ENCODE measurements around the gene SPDEF. TPM values are rescaled to one million over a fixed set of nuclear protein-coding genes. Genes with fewer than 3 reads are reported as not detected.
A peak's percentile ranks its signal among the peaks of the same experiment; 100 is the strongest.

The SPDEF gene
- total RNA-seq, 1 donor from 2014 or later: 1.6 TPM

DNA sequence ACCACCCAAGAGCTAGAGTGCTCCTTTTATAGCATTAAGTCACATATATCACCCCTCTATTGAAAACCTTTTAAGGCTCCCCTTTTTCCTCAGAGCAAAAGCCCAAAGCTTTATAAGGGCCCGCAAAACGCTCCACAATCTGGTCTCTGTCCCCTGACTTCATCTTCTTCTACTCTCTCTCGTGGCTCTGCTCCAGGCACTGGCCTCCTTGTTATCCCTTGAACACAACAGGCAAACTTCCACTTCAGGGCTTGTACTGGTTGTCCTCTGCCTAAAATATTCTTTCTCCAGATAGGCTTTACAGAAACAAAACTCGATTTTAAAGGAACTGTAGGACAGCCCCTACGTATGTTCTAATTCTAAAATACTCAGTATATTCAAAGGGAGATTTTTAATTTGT is 44.0 kb upstream of the SPDEF start:
- Mint-ChIP-seq H3K36me3 (peaks cover 4% of the 10 kb centered on the region), H3K27me3 (no peaks in the 10 kb centered on the region), H3K4me1 (ENCODE audit: unreplicated experiment) (peaks cover 18% of the 10 kb centered on the region), H3K27ac (no peak overlapping the region), H3K4me3 (no peak overlapping the region), H3K9me3 (no peaks in the 10 kb centered on the region)
- no peak for DNase-seq (ENCODE audit: extremely low spot score, unreplicated experiment)
- TF ChIP-seq, protein P1, sequence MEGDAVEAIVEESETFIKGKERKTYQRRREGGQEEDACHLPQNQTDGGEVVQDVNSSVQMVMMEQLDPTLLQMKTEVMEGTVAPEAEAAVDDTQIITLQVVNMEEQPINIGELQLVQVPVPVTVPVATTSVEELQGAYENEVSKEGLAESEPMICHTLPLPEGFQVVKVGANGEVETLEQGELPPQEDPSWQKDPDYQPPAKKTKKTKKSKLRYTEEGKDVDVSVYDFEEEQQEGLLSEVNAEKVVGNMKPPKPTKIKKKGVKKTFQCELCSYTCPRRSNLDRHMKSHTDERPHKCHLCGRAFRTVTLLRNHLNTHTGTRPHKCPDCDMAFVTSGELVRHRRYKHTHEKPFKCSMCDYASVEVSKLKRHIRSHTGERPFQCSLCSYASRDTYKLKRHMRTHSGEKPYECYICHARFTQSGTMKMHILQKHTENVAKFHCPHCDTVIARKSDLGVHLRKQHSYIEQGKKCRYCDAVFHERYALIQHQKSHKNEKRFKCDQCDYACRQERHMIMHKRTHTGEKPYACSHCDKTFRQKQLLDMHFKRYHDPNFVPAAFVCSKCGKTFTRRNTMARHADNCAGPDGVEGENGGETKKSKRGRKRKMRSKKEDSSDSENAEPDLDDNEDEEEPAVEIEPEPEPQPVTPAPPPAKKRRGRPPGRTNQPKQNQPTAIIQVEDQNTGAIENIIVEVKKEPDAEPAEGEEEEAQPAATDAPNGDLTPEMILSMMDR (conservative IDR thresholded peaks at IDR 0.05): no peak

DNA sequence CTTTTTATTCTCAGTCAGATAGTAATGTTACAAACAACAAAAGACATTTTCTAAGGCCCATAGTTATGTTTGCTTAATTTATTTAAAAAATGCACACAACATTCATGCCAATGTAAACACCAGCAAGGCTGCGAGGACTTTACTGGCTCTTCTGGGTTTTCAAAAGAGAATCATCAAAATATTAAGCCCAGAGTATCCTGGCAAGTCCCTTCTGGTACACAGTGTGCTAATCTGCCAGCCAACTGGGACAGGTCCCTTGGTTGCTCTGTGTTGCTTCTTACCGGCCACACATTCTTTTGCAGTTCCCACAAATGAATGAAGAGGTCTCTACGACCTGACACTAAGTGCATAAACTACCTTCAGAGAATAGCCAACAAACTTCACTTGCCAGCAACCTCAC is 42.6 kb upstream of the SPDEF start:
- Mint-ChIP-seq H3K4me3 (no peak overlapping the region), H3K9me3 (no peaks in the 10 kb centered on the region), H3K27me3 (no peaks in the 10 kb centered on the region), H3K36me3 (peaks cover 4% of the 10 kb centered on the region), H3K4me1 (ENCODE audit: unreplicated experiment) (peaks cover 18% of the 10 kb centered on the region), H3K27ac (no peak overlapping the region)
- DNase-seq (ENCODE audit: extremely low spot score, unreplicated experiment): no peak
- TF ChIP-seq, protein P1 (conservative IDR thresholded peaks at IDR 0.05): no peak

DNA sequence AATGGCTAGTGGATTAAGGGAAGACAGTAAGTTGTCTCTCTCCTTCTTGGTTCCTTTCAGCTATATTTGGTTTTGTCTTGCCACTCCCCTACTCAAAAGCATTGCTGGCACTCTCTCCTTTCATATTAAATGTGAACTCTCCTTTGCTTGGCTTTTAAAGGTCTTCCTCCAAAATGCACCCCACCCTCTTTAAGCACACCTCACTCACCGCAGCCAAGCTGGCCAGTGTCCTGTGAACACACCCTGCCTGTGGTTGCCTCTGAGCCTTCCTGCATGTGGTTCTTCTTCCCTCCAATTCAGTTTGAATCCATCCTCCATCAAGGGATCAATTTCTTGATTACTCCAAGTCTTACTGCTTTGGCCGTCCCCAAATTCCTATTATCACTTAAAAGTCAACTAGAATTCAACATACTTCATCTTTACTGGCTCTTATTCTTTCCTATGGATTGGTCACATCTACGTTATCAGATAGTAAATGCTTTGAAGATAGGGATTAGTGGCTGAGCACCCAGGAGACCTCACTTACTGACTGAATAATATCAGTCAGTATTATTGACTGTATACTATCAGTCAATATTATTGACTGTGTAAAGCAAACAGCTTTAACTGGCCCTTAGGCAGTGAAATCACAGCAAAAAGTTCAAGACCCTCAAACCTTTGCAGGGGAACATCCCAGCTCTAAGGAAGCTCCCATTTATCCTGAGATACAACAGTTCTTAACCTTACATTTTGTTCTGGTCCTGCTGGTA is 41.6 kb upstream of the SPDEF start:
- TF ChIP-seq, protein P1 (conservative IDR thresholded peaks at IDR 0.05): no peak
- Mint-ChIP-seq H3K27me3 (no peaks in the 10 kb centered on the region), H3K36me3 (peaks cover 4% of the 10 kb centered on the region), H3K4me1 (ENCODE audit: unreplicated experiment) (peaks cover 16% of the 10 kb centered on the region), H3K4me3 (no peak overlapping the region), H3K9me3 (no peaks in the 10 kb centered on the region), H3K27ac (peak overlapping the region; percentile 15)
- no peak for DNase-seq (ENCODE audit: extremely low spot score, unreplicated experiment)

DNA sequence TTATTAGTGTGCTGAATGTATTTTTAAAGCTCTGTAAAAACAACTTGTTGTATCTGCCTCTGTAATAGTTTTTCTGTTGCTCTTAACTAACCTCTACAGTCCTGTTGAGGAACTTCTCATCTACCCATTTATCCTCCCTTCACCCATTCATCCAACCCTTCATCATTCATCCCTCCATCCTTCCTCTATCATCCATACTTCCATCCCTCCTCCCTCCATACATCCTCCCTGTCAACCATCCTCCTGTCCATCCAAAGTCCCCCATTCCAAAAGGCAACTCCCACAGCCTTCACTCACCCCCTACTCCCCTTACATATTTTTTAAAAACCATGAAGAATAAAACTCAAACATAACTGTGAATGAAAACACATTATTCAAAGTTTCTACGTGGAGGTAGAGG is 40.7 kb upstream of the SPDEF start:
- peaks cover 11% of the 10 kb centered on the region for H3K4me1 Mint-ChIP-seq (ENCODE audit: unreplicated experiment)
- H3K27ac Mint-ChIP-seq: no peak overlapping the region
- no peaks in the 10 kb centered on the region for H3K27me3 Mint-ChIP-seq
- no peak for DNase-seq (ENCODE audit: extremely low spot score, unreplicated experiment)
- H3K36me3 Mint-ChIP-seq: peaks cover 4% of the 10 kb centered on the region
- H3K4me3 Mint-ChIP-seq: no peak overlapping the region
- TF ChIP-seq, protein P1 (conservative IDR thresholded peaks at IDR 0.05): no peak
- H3K9me3 Mint-ChIP-seq: no peaks in the 10 kb centered on the region

GRCh38 chr6:34595332-34596184 is 39.4 kb upstream of the SPDEF start:
- peak overlapping the region; percentile 19 for H3K27ac Mint-ChIP-seq
- H3K9me3 Mint-ChIP-seq: no peaks in the 10 kb centered on the region
- no peaks in the 10 kb centered on the region for H3K27me3 Mint-ChIP-seq
- H3K4me3 Mint-ChIP-seq: no peak overlapping the region
- DNase-seq (ENCODE audit: extremely low spot score, unreplicated experiment): no peak
- TF ChIP-seq, protein P1 (conservative IDR thresholded peaks at IDR 0.05): no peak
- H3K36me3 Mint-ChIP-seq: peaks cover 4% of the 10 kb centered on the region
- peaks cover 5% of the 10 kb centered on the region for H3K4me1 Mint-ChIP-seq (ENCODE audit: unreplicated experiment)

All from type B pancreatic cell (in vitro differentiated cells).